Stimulated activated CD8-positive, alpha-beta memory T cell treated with anti-CD3 and anti-CD28 coated beads, Interleukin-12 subunit alpha, Interleukin-12 subunit beta, amount 100 ng/mL, for 24 hours (primary cell): ENCODE results near the gene CLK2.
A peak's percentile ranks its signal among the peaks of the same experiment; 100 is the strongest.
"Not testable (repeated sequence)": the region's sequence is repeated elsewhere in the genome, so short reads cannot be mapped to it uniquely, and the experiment has no call there.

Experiments used
- DNase-seq: peaks from one replicate; pipeline ENCODE4 v3.0.0-alpha.2; 2020; ENCODE audit errors: extremely low read depth

CLK2 gene

GRCh38 chr1:155242805-155243358, 30.4 kb downstream of the CLK2 start:
- no peak for DNase-seq

GRCh38 chr1:155241841-155242264, 31.5 kb downstream of the CLK2 start:
- DNase-seq, result no peak

- DNase-seq, result no peak
These were observed 32.1 kb downstream of the CLK2 start for GRCh38 chr1:155241069-155241679.

GRCh38 chr1:155236451-155236850, 36.9 kb downstream of the CLK2 start:
- DNase-seq, result no peak

GRCh38 chr1:155235375-155235774, 37.9 kb downstream of the CLK2 start:
- DNase-seq, result not testable (repeated sequence)

GRCh38 chr1:155233502-155233901, 39.8 kb downstream of the CLK2 start:
- not testable (repeated sequence) for DNase-seq

- not testable (repeated sequence) for DNase-seq
These were observed 41.0 kb downstream of the CLK2 start for GRCh38 chr1:155232001-155232978.

- DNase-seq, result not testable (repeated sequence)
These were observed 42.0 kb downstream of the CLK2 start for GRCh38 chr1:155231302-155231701.

GRCh38 chr1:155228096-155228427, 45.2 kb downstream of the CLK2 start:
- no peak for DNase-seq

GRCh38 chr1:155227261-155228095, 45.8 kb downstream of the CLK2 start:
- DNase-seq, result peak; percentile 98

GRCh38 chr1:155226910-155227260, 46.4 kb downstream of the CLK2 start:
- no peak for DNase-seq

- peak; percentile 48 for DNase-seq
These were observed 47.0 kb downstream of the CLK2 start for GRCh38 chr1:155226188-155226909.

- DNase-seq, result not testable (repeated sequence)
These were observed 47.9 kb downstream of the CLK2 start for GRCh38 chr1:155225404-155225759.

- DNase-seq, result no peak
These were observed 50.3 kb downstream of the CLK2 start for GRCh38 chr1:155223047-155223446.

- DNase-seq, result not testable (repeated sequence)
These were observed 52.9 kb downstream of the CLK2 start for GRCh38 chr1:155220211-155220965.

- DNase-seq, result no peak
These were observed 53.7 kb downstream of the CLK2 start for GRCh38 chr1:155219592-155220031.

GRCh38 chr1:155218854-155219591, 54.3 kb downstream of the CLK2 start:
- DNase-seq, result no peak

- not testable (repeated sequence) for DNase-seq
These were observed 58.6 kb downstream of the CLK2 start for GRCh38 chr1:155214702-155215101.
